Stimulated activated CD4-positive, alpha-beta T cell treated with anti-CD3 and anti-CD28 coated beads, Interleukin-4, amount 100 ng/mL, for 48 hours (primary cell): Measurements from ENCODE around the gene GRID1.

Experiments
- DNase-seq, 2 donors: peaks; one replicate each; pipeline ENCODE4 v3.0.0-alpha.2; 2020; ENCODE audit warnings: low read depth in 2 of 2

Gene GRID1

DNA sequence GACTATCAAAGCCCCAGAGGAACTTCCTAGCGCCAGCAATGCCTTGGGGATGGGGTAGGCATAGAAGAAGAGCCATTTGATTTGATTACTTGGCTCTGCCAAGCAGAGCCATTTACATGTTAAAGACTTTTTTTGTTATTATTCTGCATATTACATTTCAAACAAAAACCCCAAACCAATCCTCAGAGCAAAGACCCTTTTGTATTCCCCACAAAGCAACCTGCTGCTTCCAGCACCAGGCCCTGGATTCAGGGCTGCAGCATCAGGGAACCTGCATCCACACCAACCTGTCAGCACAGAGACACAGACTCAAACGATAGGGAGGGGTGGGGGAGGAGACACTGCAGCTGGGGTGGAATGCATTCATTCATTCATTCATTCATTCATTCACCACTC is 73.2 kb downstream of the GRID1 start:
- DNase-seq, result no peak

DNA sequence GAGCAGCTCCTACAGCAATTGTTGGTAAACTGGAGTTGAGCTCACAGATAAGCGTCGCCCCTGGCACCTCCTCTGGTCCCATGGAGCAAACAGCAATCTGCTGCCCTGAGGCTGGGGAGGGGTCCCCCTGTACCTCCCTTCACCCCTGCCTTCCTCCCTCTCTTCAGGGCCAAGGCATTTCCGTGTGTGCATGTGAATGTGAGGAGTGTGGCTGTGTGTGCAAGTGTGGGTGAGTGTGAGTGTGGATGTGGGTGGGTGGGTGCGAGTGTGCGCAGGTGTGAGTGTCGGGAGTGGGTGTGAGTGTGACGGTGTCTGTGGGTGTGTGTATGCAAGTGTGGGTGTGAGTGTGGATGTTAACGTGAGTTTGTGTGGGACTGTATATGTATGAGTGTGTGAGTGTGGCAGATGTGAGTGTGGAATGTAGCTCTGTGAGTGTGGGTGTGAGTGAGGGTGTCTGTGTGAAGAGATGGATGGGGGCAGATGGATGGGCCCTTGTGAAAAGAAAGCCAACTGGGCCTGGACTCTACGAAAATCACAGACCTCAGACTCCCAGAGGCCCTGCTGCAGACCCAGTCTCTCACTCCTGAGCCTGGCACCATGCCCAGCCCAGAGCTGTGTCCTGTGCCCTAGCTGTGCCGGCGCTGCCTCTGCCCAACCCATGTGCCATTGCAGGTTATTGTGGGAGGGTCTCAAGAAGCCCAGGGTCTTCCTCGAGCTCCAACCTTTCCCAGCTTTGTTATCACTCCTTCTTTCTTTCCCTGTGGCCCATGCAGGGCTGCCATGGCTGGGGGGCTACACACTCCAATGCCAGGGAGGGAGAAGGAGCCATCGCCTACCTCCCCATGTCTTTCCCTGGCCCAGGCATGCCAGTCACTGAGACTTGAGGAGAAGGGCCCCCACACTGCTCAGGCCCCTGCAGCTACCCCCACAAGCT is 73.9 kb downstream of the GRID1 start:
- no peak for DNase-seq

DNA sequence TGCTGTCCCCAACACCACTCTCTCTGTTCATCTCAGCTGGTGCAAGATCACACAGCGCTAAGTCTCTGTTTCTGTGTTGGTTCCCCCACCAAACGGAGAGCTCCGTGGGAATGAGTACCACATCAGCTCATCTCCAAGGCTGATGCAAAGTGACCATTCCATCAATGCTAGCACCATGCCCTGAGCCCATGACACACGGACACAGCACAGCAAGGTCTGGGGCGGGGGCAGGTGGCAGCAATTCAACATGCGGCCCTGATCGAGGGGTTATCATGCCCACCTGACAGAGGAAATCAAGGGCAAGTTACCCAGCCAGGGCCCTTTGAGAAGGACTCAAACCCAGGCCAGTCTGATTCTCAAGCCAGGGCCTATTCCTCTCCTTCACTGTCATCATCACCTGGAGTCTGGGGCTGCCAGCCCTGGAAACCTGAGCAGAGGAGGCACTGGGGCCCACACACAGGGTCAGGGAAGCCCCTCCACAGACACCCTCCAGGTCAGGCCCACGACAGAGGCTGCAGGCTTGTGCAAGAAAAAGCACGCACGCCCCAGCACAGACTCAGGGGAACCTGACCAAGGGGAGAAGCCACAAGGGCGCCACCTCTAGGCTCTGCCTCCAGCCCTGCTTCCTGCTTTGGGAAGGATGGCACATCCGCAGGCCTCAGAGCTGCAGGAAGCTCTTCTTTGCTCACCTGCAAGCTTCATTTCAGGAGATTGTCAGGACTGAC is 74.8 kb downstream of the GRID1 start:
- DNase-seq, result no peak

DNA sequence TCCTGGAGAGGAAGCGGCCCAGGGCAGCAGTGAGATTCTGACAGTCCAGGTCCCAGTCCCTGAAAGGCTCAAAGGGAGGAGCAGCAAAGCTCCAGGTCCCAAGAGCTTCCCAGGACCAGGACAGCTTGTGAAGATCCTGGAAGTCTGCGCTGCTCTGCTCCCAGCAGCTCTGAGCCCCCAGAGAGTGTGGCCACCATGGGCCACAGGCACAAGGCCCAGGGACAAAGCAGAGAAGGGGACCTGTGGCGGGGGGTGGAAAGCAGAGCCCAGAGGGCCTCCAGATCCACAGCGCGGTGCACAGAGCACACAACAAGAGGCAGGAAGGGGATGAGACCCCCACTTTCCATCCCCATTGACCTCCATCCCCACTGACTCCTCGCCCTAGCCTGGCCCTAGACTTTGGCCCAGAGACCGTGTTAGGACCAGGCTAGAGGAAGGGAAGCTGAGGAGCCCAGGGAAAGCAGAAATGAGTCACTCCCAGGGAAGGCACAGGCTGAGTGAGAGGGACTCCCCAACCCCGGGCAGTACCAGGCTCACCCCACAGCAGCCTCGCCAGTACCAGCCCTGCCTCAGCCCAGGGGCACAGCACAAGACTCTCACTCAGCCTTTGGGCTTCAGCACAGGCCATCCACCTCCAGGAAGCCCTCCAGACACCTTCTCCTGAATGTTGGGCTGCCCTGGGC is 75.5 kb downstream of the GRID1 start:
- DNase-seq, result no peak

DNA sequence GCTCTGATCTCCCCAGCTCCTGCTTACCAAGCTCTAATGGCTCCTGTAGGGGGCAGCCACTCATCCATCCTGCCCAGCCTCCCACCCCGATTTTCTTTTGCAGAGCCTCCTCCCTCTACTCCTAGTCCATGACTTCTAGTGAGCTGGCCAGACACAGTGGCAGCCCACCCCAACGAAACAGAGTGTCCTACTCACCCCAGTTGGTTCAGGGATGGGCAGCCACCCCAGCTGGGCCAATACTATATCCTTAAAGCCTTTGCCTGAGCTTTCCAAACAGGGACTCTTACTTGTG is 77.1 kb downstream of the GRID1 start:
- DNase-seq, result no peak

DNA sequence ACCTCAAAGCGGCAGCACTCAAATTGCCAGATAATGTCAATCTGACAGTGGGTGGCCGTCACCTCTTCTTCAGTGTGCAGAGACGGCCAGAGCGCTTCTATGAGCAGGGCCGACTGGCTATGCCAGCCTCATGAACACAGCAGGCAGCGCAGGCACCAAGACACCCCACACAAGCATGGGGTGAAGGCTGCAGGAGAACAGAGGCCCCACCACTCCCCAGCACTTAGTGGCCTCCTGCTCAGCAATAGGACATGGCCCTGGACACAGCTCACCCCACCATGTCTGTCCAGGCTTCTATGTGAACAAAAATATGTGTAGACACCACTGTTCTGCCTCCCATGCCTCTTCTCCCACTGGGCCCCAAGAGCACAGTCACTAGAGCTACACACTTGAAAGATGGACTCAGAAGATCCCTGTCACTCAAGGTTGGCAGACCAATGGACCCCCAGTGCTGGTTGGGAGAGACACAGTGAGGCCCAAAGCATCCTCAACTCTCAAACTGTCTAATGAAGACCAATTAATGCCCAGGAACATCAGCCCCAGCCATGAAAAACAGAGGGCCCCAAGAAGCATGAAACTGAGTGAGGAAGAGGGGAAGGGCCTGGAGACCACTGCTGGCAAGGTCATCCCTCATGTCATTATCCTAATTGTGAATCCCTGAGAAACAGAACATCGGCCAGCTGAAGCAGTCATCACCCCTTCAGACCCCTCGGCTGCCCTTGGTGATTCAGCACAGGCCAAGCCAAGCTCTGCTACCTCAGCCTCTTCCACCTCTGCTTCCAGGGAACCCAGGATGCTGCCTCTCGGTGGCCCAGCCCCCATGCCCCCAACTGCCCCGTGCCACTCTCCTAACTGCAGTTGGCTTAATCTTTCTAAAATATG is 77.7 kb downstream of the GRID1 start:
- no peak for DNase-seq

DNA sequence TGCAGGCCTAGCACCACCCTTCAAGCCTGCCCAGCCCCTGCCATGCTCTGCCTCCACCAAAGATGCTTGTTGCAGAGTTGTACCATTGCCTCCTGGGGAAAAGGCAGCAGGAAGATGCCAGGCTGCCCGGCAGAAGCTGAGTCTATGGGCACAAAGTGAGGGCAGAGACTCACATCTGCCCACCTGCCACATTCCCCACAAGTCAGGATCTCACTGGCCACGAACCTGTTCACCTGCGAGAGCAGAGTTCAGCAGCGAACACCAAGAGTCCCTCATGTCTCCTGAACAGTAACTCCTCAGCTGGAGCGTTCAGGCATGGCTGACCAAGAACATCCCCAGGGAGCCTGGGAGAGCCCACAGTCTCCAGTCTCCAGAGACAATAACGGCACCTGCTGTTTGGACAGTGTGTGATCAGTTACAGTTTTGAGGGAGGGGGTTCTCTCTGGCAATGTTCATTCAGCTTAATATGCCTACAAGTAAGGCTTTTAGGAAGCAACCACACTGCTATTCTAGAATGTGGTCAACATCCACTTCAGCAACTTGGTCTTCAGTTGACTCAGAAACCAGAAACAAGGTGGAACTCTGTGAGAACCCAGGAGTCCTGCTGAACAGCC is 78.5 kb downstream of the GRID1 start:
- no peak for DNase-seq

DNA sequence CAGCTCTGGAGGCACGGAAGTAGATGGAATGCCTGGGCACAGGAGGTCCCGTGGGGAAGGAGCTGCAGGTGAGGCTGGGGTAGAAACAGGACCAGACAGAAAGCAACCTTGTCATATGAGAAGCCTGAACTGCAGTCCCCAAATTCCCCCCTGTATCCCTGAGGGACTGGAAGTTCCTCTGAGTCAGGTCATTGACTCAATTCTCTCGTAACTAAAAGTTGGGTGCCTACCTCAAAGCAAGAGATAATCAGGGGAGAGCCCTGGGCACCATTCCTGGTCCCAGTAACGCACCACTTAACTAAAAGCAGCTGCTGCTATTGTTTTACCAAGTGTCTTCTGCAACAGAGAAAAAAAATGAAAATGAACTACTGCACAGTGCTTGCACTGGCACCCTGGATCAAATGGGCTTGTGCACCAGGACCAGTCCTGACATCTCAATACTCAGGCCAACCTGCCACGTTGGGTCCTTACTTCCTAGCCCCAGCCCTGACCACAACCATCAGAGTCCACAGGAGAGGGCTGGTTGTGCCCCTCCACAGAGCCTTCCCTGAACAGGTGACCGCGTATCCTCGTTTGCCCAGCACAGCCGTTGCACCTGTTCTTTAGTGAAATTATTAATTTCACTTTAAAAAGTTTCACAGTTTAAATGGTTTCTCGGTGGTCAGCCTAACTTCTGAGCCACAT is 79.3 kb downstream of the GRID1 start:
- no peak for DNase-seq

DNA sequence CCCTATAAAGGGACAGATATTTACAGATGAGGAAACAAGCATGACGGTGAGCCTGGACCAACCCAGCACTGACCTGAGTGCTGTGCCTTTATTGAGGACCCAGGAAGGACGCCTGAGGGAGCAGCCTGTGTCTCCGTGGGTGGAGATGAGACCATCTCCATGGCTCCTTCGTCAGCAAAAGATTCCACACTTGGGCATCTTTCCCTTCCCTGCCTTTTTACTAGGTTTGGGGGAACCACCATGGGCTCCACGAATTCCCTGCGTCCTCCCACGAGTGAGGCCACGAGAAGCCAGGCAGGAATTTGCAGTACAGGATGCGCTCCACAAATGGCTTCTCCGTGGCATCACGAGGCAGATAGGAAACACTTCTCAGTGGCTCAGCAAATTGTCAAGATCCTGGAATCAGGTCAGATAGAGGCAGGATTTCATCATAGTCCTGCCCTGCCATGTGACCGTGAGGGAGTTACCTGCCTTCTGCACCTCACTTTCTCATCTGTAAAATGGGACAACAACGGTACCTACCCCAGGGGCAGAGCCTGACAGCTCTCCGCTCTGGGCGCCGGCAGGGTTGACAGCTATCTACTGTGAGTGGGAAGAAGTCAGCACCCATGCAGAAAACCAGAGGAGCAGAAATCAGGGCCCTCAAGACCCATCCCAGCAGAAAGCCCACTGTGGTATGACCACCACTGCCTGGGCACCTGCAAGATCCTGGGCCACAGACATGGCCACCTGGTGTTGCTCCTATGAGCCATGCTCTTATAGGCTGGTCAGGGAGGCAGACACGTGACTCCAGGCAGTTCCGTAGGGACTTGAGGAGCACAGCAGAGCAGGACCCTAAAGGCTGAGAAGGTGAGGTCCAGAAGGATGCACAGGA is 80.1 kb downstream of the GRID1 start:
- no peak for DNase-seq

DNA sequence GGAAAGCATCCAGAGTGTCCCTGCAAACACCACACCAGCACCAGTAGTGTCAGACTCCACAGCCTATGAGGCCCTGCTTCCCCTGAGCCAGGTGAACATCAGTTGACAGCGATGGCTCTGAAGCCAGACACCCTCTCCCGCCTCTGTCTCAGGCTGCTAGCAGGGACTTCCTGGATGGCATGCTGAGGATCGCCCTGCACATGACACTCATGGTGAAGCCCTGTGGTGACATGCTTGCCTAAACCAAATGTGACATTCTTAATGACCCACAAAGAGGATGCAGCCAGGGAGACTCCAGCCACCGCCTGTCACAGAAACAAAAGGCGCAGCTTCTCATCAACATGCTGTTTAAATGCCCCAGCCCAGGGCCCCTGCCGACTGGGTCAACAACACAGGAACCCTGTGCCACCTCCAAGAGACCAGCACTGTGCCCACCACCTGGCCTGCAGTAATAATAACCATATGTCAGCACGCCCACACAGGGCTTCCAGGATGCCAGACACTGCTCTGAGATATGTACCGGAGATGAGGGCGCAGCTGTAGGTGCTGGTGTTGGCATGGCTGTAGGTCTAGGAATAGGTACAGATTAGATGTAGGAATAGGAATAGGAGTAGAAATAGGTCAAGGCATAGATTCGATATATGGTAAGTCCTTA is 81.3 kb downstream of the GRID1 start:
- no peak for DNase-seq

DNA sequence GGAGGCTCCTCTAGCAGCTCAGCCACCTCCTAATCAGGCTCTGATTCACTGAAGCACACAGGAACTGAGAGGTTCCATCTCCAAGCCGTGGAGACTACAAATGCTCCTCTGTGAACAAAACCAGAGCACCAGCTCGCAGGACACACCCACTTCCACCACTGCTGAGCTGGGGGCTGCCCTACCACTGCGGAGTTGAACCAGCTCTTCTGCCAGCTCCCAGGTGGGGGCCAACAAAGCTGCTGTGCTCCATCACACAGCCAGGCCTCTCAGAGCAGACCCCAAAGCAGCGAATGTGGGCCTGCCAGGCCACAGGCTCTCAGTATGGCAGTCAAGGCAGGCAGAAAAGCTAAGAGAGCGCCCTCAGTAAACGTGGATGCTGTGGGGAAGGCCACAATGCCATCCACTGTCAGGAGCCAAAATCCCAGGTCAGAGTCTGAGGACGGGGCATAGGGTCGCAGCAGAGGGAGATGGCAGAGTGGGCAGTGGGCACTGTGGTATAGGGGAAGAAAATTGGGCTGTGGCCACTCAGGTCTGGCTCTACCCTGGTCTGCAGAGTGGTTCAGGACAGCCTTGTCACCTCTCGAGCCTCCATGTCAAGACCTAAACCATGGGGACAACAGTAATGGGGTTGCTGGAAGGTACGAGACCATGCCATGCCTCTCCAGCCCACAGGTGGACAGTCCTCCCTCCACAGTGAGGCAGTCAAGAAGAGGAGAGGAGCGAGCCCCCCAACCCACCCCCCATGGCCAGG is 82.1 kb downstream of the GRID1 start:
- no peak for DNase-seq

DNA sequence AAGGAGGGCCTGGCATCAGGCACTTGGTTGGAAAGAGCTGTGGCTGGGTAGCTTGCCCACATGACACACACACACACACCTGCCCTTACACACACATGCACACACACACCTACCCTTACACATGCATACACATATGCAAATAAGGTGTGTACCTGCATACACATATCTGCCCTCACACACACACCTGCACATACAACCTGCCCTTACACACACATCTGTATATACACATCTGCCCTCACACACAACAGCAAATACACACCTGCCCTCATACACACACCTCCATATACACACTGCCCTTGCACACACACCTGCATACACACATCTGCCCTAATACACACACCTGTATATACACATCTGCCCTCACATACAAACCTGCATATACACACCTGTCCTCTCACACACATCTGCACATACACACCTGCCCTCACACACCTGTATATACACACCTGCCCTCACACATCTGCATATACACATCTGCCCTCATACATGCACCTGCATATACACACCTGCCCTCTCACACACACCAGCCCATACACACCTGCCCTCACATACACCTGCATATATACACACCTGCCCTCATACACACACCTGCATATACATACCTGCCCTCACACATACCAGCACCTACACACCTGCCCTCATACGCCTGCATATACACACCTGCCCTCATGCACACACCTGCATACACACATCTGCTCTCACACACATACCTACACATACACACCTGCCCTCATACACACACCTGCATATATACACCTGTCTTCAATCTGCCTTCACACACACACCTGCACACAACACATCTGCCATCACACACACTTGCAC is 82.9 kb downstream of the GRID1 start:
- DNase-seq, result no peak

DNA sequence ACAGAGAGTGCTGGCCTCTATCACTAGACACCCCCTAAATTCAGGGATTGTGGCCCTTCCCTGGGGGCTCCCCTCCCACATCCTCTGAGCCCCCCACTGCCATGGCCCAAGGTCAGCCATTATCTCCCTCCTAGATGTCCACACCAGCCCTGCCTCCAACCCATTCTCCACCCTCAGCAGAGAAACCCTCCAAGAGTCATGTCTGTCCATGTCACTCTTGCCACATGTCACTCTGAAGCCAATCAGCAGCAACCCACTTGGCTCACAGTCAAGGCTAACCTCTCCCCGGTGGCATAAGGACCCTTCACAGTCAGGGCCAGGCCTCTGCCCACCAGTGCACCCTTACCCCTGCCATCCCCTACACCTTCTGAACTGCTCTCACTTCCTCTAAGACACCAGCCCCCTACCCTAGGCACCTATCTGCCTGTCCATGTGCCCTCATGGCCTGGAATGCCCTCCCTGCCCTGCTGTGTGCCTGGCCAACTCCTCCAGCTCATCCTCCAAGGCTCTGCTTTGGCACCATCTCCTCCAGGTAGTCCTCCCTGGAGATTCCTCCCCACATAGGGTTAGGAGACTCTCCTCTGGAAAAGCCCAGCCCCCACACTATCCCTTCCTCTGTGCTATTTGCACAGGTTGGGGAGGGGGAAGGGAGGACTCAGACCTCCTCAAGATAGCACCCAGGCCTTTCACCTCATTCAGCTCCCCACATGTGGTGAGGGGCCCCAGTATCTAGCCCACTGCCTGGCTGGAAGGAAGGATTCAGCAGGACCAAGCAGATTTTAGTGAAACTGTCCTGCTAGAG is 83.7 kb downstream of the GRID1 start:
- DNase-seq, result no peak

DNA sequence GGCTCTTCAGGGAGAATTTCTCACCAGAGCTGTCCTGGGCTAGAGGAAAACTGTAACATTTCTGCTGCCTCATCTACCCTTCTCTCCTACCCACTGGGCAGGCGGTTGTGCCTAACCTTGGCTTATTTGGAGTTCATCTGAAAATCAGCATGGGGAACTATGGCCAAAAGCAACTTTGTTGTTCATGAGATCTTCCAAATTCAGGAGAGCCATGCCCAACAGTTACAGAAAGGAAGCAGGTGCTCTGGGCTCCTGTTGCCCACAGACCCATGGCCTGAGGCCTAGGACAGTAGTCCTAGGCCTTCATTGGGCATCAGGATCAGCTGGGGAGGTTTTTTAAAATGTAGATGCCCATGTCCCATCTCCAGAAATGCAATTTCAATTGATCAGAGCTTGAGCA is 85.2 kb downstream of the GRID1 start:
- no peak for DNase-seq

DNA sequence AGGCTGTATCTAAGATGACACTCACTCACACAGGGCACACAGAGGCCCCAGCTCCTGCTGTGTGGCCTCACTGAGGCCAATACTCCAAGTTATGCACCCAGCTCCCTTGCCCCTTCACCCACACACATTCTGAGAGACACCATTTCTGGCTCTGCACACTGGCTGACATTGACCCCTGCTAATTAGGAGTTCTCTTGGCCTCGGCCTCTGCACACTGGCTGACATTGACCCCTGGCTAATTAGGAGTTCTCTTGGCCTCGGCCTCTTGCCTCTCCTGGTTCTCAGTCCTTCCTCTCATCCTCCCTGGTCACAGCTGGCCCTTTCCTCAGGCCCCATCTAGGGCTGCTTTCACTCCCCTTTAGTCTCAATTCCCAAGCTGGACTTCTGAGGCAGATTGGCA is 97.3 kb downstream of the GRID1 start:
- DNase-seq, result no peak

DNA sequence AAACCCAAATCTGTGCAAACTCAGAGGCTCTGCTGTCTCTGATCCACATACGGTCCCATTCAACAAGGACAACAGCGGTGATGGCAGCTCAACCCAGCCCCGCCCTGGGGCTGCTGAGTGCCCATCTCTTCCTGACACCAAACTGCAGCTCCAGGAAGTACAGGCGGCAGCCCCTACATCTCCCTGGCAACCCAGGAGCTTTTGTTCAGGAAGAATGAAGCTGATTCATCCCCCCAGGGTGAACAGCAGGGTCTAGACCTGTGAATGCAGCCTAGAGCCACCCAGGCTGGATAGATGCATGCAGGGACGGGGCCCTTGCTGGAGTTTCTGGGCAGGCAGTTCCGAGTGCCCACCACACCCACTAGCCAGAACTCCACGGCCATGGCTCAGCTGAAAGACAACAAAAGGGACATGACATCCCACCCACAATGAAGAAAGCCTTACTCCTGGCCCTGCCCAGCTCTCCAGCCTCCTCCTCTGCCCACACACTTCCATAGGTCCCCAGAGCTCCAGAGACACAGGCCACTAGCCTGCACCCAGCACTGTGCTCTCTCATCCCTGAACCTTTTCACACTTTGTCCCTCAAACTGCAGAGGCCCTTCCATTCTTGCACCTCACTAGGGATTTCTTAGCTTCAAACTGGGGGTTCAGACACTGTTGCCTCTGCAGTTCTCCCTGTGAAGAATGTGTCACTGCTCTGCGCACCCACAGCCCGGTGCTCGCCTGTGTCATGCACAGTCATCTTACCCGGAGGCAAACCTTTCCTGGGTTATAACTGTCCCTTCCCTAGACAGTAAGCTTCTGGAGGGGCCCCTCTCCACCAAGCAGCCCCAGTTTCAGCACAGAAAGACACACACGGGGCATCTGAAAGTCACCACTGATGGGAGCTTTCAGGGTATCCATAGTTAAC is 99.1 kb downstream of the GRID1 start:
- DNase-seq, result no peak
